ENCODE data around the gene KLK4. TPM values are rescaled to one million over a fixed set of nuclear protein-coding genes. Genes with fewer than 3 reads are reported as not detected.

Gene KLK4
- total and polyA plus RNA-seq, 2 of the 13 experiments (the other 11 are each of a cell fraction or from before 2014, with no cell fraction given): not detected

DNA sequence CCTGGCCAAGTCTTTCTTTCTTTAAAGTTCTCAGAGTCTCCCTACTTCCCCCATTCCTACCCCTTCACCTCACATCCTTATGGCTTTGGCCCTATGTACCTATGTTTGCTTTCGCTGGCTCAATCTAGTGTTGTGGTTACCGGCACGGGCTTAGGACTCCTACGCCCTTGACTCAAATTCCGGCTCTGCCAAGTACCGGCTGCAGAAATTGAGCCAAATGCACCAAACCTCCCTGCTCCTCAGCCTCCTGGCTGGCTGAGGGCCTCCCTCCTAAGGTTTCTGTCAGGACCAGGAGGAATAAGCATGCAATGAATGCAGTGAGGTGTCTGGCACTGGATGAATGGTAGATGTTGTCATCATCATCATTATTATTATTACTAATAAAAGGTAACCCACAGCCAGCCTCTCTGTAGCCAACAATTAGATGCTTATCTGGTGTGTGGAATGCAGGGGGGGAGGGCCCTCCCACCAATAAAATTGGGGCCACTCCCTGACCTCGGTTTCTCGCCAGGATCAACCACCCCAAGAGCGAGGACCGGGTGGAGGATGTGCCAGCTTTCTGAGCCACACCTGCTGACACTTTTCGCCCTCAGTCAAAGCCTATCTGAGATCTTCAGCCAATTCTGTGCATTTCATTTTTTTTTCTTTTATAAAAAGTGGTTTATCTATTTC is 21.0 kb upstream of the KLK4 start:
- intact Hi-C loops (cut with micrococcal nuclease; ENCODE audit: unreplicated experiment): loop anchor here (10.0 kb wide), 2 partner anchors 83 to 173 kb away; partner anchors contain the start of genes CTU1 and KLK10
- Histone ChIP-seq H3K4me2 (ENCODE audit: low read depth, low read length) (no peak overlapping the region), H4K20me1 (ENCODE audit: insufficient read depth, low read length) (no peaks in the 10 kb centered on the region), H3K4me1 (ENCODE audit: insufficient read depth, low read length) (no peaks in the 10 kb centered on the region), H3K9me3 (ENCODE audit: low read length) (no peaks in the 10 kb centered on the region), H3K27ac (ENCODE audit: extremely low read length, insufficient read depth, low read length) (no peak overlapping the region), H3K36me3 (replicated peaks in 1 of 2; ENCODE audit: control insufficient read depth in 1 of 2, insufficient read depth in 2 of 2, low read length in 2 of 2) (no peaks in the 10 kb centered on the region), H3K9ac (ENCODE audit: insufficient read depth, low read depth, low read length) (no peak overlapping the region), H3K79me2 (ENCODE audit: insufficient read depth, low read length) (no peaks in the 10 kb centered on the region), H2AFZ (ENCODE audit: low read length) (no peak overlapping the region), H3K27me3 (ENCODE audit: control insufficient read depth in 1 of 2, insufficient read depth in 2 of 2, low read length in 2 of 2) (no peaks in the 10 kb centered on the region; a peak in 1 of 5 replicates), H3K4me3 (replicated peaks in 1 of 3; ENCODE audit: insufficient read depth in 1 of 3, low read depth in 2 of 3, low read length in 3 of 3) (no peak overlapping the region)
- CTCF ChIA-PET (ENCODE audit: low intra/inter-chr PET ratio, low total read pairs): no interaction called here
- no peak for FAIRE-seq
- POLR2A ChIA-PET: no interaction called here
- no peak for DNase-seq (ENCODE audit: low spot score)
- WGBS (ENCODE audit: low lambda C conversion rate): 30% methylated on average over 11 of the region's 11 CpGs
- no TSS peak for BruUV-seq (replicated peaks)
- in situ Hi-C loops (cut with HindIII; ENCODE audit: extremely low pct_ligation_motif_present, low pct_unique_long_range_greater_than_20kb): loop anchor here (5.0 to 25.0 kb wide), 2 partner anchors 85 to 155 kb away; partner anchors contain the start of genes KLK10 and KLK14
- no peak for ATAC-seq
- TF ChIP-seq STAT5B (CRISPR knock-in tag; IDR thresholded peaks at IDR 0.05) (no peak), ZNF616 (CRISPR knock-in tag; IDR thresholded peaks at IDR 0.05; ENCODE audit: low read depth) (no peak), YEATS2 (CRISPR knock-in tag; IDR thresholded peaks at IDR 0.05; ENCODE audit: borderline replicate concordance) (no peak), NCOA1 (CRISPR knock-in tag; IDR thresholded peaks at IDR 0.05) (no peak), PHF20 (CRISPR knock-in tag; IDR thresholded peaks at IDR 0.05) (no peak), ZNF138 (CRISPR knock-in tag; IDR thresholded peaks at IDR 0.05; ENCODE audit: low read depth) (no peak), HMG20A (CRISPR knock-in tag; IDR thresholded peaks at IDR 0.05; ENCODE audit: borderline replicate concordance) (no peak), ZNF777 (CRISPR knock-in tag; IDR thresholded peaks at IDR 0.05) (no peak), ZMYM4 (CRISPR knock-in tag; IDR thresholded peaks at IDR 0.05) (no peak), DR1 (CRISPR knock-in tag; IDR thresholded peaks at IDR 0.05) (no peak)
- TF ChIP-seq, protein P1, sequence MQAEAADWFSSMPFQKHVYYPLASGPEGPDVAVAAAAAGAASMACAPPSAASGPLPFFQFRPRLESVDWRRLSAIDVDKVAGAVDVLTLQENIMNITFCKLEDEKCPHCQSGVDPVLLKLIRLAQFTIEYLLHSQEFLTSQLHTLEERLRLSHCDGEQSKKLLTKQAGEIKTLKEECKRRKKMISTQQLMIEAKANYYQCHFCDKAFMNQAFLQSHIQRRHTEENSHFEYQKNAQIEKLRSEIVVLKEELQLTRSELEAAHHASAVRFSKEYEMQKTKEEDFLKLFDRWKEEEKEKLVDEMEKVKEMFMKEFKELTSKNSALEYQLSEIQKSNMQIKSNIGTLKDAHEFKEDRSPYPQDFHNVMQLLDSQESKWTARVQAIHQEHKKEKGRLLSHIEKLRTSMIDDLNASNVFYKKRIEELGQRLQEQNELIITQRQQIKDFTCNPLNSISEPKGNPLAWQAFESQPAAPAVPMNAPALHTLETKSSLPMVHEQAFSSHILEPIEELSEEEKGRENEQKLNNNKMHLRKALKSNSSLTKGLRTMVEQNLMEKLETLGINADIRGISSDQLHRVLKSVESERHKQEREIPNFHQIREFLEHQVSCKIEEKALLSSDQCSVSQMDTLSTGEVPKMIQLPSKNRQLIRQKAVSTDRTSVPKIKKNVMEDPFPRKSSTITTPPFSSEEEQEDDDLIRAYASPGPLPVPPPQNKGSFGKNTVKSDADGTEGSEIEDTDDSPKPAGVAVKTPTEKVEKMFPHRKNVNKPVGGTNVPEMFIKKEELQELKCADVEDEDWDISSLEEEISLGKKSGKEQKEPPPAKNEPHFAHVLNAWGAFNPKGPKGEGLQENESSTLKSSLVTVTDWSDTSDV (CRISPR knock-in tag; IDR thresholded peaks at IDR 0.05): no peak
- TF ChIP-seq, protein P2, sequence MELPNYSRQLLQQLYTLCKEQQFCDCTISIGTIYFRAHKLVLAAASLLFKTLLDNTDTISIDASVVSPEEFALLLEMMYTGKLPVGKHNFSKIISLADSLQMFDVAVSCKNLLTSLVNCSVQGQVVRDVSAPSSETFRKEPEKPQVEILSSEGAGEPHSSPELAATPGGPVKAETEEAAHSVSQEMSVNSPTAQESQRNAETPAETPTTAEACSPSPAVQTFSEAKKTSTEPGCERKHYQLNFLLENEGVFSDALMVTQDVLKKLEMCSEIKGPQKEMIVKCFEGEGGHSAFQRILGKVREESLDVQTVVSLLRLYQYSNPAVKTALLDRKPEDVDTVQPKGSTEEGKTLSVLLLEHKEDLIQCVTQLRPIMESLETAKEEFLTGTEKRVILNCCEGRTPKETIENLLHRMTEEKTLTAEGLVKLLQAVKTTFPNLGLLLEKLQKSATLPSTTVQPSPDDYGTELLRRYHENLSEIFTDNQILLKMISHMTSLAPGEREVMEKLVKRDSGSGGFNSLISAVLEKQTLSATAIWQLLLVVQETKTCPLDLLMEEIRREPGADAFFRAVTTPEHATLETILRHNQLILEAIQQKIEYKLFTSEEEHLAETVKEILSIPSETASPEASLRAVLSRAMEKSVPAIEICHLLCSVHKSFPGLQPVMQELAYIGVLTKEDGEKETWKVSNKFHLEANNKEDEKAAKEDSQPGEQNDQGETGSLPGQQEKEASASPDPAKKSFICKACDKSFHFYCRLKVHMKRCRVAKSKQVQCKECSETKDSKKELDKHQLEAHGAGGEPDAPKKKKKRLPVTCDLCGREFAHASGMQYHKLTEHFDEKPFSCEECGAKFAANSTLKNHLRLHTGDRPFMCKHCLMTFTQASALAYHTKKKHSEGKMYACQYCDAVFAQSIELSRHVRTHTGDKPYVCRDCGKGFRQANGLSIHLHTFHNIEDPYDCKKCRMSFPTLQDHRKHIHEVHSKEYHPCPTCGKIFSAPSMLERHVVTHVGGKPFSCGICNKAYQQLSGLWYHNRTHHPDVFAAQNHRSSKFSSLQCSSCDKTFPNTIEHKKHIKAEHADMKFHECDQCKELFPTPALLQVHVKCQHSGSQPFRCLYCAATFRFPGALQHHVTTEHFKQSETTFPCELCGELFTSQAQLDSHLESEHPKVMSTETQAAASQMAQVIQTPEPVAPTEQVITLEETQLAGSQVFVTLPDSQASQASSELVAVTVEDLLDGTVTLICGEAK (IDR thresholded peaks at IDR 0.05): no peak
- TF ChIP-seq, protein P2 (CRISPR knock-in tag; IDR thresholded peaks at IDR 0.05): no peak
